ENCODE results near the gene OR2C3.

Gene OR2C3

DNA sequence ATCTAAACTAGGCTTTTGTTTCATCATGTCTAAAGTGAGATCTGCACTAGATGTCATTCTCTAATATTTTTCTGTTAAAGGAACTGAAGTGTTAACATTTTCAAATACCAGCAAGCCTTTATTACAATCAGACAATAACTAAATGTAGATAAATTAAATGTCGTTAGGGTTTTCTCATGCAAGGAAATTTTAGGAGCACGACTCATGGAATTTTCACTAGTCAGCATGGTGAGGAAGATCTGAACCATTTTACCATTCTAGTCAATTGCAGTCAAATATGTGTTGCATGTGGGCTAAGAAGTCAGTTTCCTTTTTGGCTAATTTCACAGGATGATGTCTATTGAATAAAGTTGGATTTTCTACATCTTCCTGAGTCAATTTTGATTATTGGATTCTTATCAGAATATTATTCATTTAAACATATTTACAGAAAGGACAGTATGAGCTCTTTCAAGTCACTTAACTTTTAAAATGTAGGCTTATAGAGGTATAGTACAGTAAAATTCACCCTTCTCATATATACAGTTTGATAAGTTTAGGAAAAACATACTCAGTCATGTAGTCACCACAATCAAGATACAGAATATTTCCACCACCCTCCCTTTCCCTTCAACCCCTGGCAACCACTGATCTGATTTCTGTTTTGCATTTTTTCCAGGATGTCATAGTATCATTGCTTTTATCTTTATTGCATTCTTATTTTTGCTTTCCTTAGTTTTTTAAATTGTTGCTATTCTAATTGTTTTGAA, 21.9 kb upstream of the OR2C3 start:
- Histone ChIP-seq H3K4me3 (ENCODE audit: insufficient read length, low read depth) (no peak overlapping the region), H3K9ac (ENCODE audit: insufficient read length, low read depth) (no peak overlapping the region), H3K27me3 (ENCODE audit: insufficient read depth, insufficient read length) (no peaks in the 10 kb centered on the region), H3K9me3 (ENCODE audit: insufficient read depth, low read length) (no peaks in the 10 kb centered on the region), H3K36me3 (ENCODE audit: insufficient read depth, insufficient read length, low read length) (no peaks in the 10 kb centered on the region), H3K4me1 (ENCODE audit: insufficient read depth, insufficient read length) (no peaks in the 10 kb centered on the region)
- DNase-seq (ENCODE audit: low read depth, low spot score): no peak
- TF ChIP-seq ZNF274 (IDR thresholded peaks at IDR 0.05; ENCODE audit: low read depth, low read length) (no peak), YY1 (IDR thresholded peaks at IDR 0.05; ENCODE audit: insufficient read depth, insufficient read length) (no peak), SUZ12 (IDR thresholded peaks at IDR 0.05; ENCODE audit: extremely low read depth, insufficient read depth, insufficient read length) (no peak)

DNA sequence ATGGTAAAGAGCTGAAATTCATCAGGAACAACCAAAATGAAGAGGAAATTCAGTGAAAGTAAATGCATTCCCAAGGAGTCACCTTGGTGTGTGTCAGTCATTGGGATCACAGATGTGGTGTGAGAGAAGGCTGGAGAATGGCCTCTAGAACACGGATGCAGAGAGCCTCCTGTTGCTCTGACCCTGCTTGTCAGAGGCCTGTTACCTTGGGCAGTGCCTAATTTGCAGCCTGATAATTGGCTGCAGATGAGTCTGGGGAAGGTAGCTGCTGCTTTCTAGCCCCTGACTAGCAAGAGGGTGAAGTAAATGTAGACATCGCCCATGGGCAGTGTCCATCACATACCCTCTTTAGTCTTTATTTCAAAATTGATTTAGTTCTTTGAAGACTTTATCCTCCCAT, 16.0 kb upstream of the OR2C3 start:
- Histone ChIP-seq H3K4me3 (ENCODE audit: insufficient read length, low read depth) (no peak overlapping the region), H3K4me1 (ENCODE audit: insufficient read depth, insufficient read length) (no peaks in the 10 kb centered on the region), H3K27me3 (ENCODE audit: insufficient read depth, insufficient read length) (no peaks in the 10 kb centered on the region), H3K9ac (ENCODE audit: insufficient read length, low read depth) (no peak overlapping the region), H3K9me3 (ENCODE audit: insufficient read depth, low read length) (no peaks in the 10 kb centered on the region), H3K36me3 (ENCODE audit: insufficient read depth, insufficient read length, low read length) (no peaks in the 10 kb centered on the region)
- DNase-seq (ENCODE audit: low read depth, low spot score): no peak
- no peak for TF ChIP-seq ZNF274 (IDR thresholded peaks at IDR 0.05; ENCODE audit: low read depth, low read length)
- TF ChIP-seq YY1 (IDR thresholded peaks at IDR 0.05; ENCODE audit: insufficient read depth, insufficient read length): no peak
- no peak for TF ChIP-seq SUZ12 (IDR thresholded peaks at IDR 0.05; ENCODE audit: extremely low read depth, insufficient read depth, insufficient read length)

DNA sequence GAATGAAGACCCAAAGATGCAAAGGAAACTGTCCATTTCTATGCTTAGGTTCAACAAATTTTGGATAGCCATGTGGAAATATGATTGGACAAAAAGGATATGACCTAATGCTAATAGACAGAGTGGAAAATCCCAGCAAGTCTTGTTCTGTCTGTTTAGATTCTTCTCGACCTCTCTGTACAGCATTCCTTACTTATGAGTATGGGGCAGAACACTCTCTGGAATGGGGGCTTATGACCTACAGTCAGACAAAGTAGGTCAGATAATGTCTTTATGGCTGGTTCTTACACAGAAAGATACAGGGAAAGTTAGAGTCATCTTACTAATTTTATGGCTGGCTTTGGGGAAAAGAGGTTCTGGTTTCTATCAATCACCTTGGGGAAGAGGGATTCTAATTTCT, 15.5 kb upstream of the OR2C3 start:
- Histone ChIP-seq H3K4me3 (ENCODE audit: insufficient read length, low read depth) (no peak overlapping the region), H3K27me3 (ENCODE audit: insufficient read depth, insufficient read length) (no peaks in the 10 kb centered on the region), H3K36me3 (ENCODE audit: insufficient read depth, insufficient read length, low read length) (no peaks in the 10 kb centered on the region), H3K4me1 (ENCODE audit: insufficient read depth, insufficient read length) (no peaks in the 10 kb centered on the region), H3K9me3 (ENCODE audit: insufficient read depth, low read length) (no peaks in the 10 kb centered on the region), H3K9ac (ENCODE audit: insufficient read length, low read depth) (no peak overlapping the region)
- DNase-seq (ENCODE audit: low read depth, low spot score): no peak
- no peak for TF ChIP-seq YY1 (IDR thresholded peaks at IDR 0.05; ENCODE audit: insufficient read depth, insufficient read length)
- TF ChIP-seq ZNF274 (IDR thresholded peaks at IDR 0.05; ENCODE audit: low read depth, low read length): no peak
- no peak for TF ChIP-seq SUZ12 (IDR thresholded peaks at IDR 0.05; ENCODE audit: extremely low read depth, insufficient read depth, insufficient read length)

DNA sequence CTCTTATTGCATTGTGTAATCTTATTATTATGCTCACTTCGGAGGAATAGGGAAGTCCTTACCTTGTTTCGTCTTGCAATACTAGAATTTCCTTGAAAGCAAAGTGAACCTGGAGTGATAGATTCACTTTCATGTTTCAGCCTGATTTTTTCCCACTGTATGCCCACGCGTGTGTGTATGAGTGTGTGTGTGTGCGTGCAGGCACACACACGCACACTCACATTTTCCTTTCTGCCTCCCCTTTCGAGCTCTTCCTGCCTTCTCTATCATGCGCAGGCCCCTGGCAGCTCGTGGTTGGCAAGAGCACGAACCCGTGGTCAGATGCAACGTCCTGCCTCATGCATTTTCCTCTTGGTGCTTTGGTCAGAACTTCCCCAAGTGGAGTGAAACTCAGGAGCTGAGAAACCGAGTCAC, 12.5 kb upstream of the OR2C3 start, which contains the start of gene GCSAML:
Gene GCSAML, plus strand, starts transcription at position 366 of the 414 bp plus-strand sequence. CDS start 58 bp downstream, outside the sequence.
- H3K9ac ChIP-seq (ENCODE audit: insufficient read length, low read depth): no peak within 1 kb of the TSS
- H3K9me3 ChIP-seq (ENCODE audit: insufficient read depth, low read length): no peaks in the 10 kb centered on the region
- no peaks in the 10 kb centered on the region for H3K4me1 ChIP-seq (ENCODE audit: insufficient read depth, insufficient read length)
- no peaks in the 10 kb centered on the region for H3K27me3 ChIP-seq (ENCODE audit: insufficient read depth, insufficient read length)
- no peaks in the 10 kb centered on the region for H3K36me3 ChIP-seq (ENCODE audit: insufficient read depth, insufficient read length, low read length)
- no peak within 1 kb of the TSS for H3K4me3 ChIP-seq (ENCODE audit: insufficient read length, low read depth)
- TF ChIP-seq ZNF274 (IDR thresholded peaks at IDR 0.05; ENCODE audit: low read depth, low read length): no peak
- TF ChIP-seq SUZ12 (IDR thresholded peaks at IDR 0.05; ENCODE audit: extremely low read depth, insufficient read depth, insufficient read length): no peak
- TF ChIP-seq YY1 (IDR thresholded peaks at IDR 0.05; ENCODE audit: insufficient read depth, insufficient read length): no peak
- DNase-seq (ENCODE audit: low read depth, low spot score): no peak

DNA sequence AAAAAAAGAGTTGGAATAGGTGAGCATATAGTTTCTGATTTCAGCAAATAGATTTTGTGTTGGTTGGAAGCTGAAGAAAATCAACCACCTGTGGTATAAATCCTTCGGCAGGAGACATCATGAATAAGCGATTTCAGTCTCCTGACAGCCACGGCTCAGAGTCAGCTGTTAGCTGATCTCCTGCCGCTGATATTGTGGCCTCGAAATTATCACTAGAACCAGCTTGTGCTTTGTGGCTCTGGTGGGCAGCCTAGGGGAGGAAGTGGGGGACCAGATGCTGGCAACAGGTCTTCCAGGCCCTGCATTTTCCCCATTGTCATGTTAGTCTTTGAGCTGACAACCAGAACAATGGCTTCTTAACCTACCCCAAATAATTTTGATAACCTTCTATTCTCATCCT, 11.9 kb upstream of the OR2C3 start:
- Histone ChIP-seq H3K4me1 (ENCODE audit: insufficient read depth, insufficient read length) (no peaks in the 10 kb centered on the region), H3K9ac (ENCODE audit: insufficient read length, low read depth) (no peak overlapping the region), H3K27me3 (ENCODE audit: insufficient read depth, insufficient read length) (no peaks in the 10 kb centered on the region), H3K9me3 (ENCODE audit: insufficient read depth, low read length) (no peaks in the 10 kb centered on the region), H3K36me3 (ENCODE audit: insufficient read depth, insufficient read length, low read length) (no peaks in the 10 kb centered on the region), H3K4me3 (ENCODE audit: insufficient read length, low read depth) (no peak overlapping the region)
- TF ChIP-seq YY1 (IDR thresholded peaks at IDR 0.05; ENCODE audit: insufficient read depth, insufficient read length) (no peak), ZNF274 (IDR thresholded peaks at IDR 0.05; ENCODE audit: low read depth, low read length) (no peak), SUZ12 (IDR thresholded peaks at IDR 0.05; ENCODE audit: extremely low read depth, insufficient read depth, insufficient read length) (no peak)
- DNase-seq (ENCODE audit: low read depth, low spot score): peak; percentile 36

DNA sequence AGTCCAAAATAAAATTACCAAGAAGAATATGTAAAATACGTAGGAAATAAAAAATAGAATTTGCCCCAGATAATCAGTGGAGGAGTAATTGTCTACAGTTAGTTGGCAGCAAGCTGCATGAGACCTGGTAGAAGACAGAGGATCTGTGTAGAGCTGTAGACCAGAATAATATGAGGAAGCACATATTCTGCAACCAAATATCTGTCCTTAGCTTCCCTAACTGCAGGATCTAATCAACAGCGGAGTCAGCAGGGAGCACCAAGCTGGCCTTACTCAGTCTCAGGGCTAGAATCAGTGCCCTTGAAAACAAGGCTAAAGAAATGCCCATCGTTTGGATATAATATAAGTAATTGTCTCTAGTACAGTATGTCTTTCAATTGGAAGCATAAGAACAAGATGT, 6.6 kb upstream of the OR2C3 start:
- Histone ChIP-seq H3K9me3 (ENCODE audit: insufficient read depth, low read length) (no peaks in the 10 kb centered on the region), H3K27me3 (ENCODE audit: insufficient read depth, insufficient read length) (no peaks in the 10 kb centered on the region), H3K4me1 (ENCODE audit: insufficient read depth, insufficient read length) (no peaks in the 10 kb centered on the region), H3K36me3 (ENCODE audit: insufficient read depth, insufficient read length, low read length) (no peaks in the 10 kb centered on the region), H3K4me3 (ENCODE audit: insufficient read length, low read depth) (no peak overlapping the region), H3K9ac (ENCODE audit: insufficient read length, low read depth) (no peak overlapping the region)
- DNase-seq (ENCODE audit: low read depth, low spot score): no peak
- TF ChIP-seq ZNF274 (IDR thresholded peaks at IDR 0.05; ENCODE audit: low read depth, low read length) (no peak), YY1 (IDR thresholded peaks at IDR 0.05; ENCODE audit: insufficient read depth, insufficient read length) (no peak), SUZ12 (IDR thresholded peaks at IDR 0.05; ENCODE audit: extremely low read depth, insufficient read depth, insufficient read length) (no peak)

DNA sequence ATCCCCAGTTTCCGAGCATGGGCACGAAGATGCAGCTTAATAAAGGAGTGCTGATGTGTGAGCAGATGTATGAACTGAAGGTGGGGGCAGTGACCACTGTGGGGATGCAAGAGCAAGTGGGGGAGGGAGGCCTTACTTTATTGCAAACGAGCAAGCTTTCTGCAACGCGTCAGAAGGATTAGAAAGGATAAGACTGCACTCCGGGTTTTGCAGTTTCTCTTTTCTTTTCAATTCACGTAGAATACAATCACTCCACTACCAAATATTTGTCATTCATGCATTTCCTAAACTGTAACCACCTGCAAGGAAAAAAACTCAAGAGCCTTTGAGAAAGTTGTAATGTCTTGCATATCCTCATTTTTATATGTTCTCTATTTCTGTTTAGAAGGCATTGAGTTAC, 4.3 kb upstream of the OR2C3 start:
- Histone ChIP-seq H3K9ac (ENCODE audit: insufficient read length, low read depth) (no peak overlapping the region), H3K4me1 (ENCODE audit: insufficient read depth, insufficient read length) (no peaks in the 10 kb centered on the region), H3K9me3 (ENCODE audit: insufficient read depth, low read length) (no peaks in the 10 kb centered on the region)

More for the DNA sequence above, 4.3 kb upstream of the OR2C3 start:
- no peak for DNase-seq (ENCODE audit: low read depth, low spot score)
- Histone ChIP-seq H3K27me3 (ENCODE audit: insufficient read depth, insufficient read length) (no peaks in the 10 kb centered on the region), H3K4me3 (ENCODE audit: insufficient read length, low read depth) (no peak overlapping the region), H3K36me3 (ENCODE audit: insufficient read depth, insufficient read length, low read length) (no peaks in the 10 kb centered on the region)
- TF ChIP-seq ZNF274 (IDR thresholded peaks at IDR 0.05; ENCODE audit: low read depth, low read length) (no peak), SUZ12 (IDR thresholded peaks at IDR 0.05; ENCODE audit: extremely low read depth, insufficient read depth, insufficient read length) (no peak), YY1 (IDR thresholded peaks at IDR 0.05; ENCODE audit: insufficient read depth, insufficient read length) (no peak)
